Astrocyte (in vitro differentiated cells and primary cell): Measurements from ENCODE around the gene DBP. TPM values are rescaled to one million over a fixed set of nuclear protein-coding genes. Genes with fewer than 3 reads are reported as not detected.

Experiments used
- DNase-seq: peaks from one replicate; pipeline ENCODE4 v3.0.0-alpha.2; 2010; ENCODE audit warnings: low read depth
- FAIRE-seq: peaks from 2 replicates; lab custom pipeline; 2011; peaks lifted over from hg19 to GRCh38; lab: Jason Lieb, UNC
- H2AFZ ChIP-seq: 2 replicates; pipeline ENCODE4 v1.6.0; 2012; ENCODE audit warnings: low read depth, low read length, inconsistent platforms
- H3K27ac ChIP-seq: 2 replicates; pipeline ENCODE4 v1.5.1; 2011; ENCODE audit warnings: low read depth, low read length, inconsistent platforms
- H3K27me3 ChIP-seq: 2 replicates; pipeline ENCODE4 v1.6.0; 2011; ENCODE audit warnings: low read length, inconsistent platforms; ENCODE audit not compliant: insufficient read depth
- H3K36me3 ChIP-seq: 2 replicates; pipeline ENCODE4 v1.5.1; 2011; ENCODE audit warnings: low read length, inconsistent platforms; ENCODE audit not compliant: insufficient read depth
- H3K4me1 ChIP-seq: 2 replicates; pipeline ENCODE4 v1.5.1; 2011; ENCODE audit warnings: low read length, inconsistent platforms; ENCODE audit not compliant: insufficient read depth
- H3K4me2 ChIP-seq: 2 replicates; pipeline ENCODE4 v1.6.0; 2012; ENCODE audit warnings: low read length, inconsistent platforms
- H3K4me3 ChIP-seq: 2 replicates; pipeline ENCODE4 v1.5.1; 2011; ENCODE audit warnings: low read depth, mild to moderate bottlenecking, low read length, inconsistent platforms; ENCODE audit not compliant: insufficient read depth
- H3K79me2 ChIP-seq: 2 replicates; pipeline ENCODE4 v1.6.0; 2012; ENCODE audit warnings: mild to moderate bottlenecking, low read length, inconsistent platforms; ENCODE audit not compliant: insufficient read depth
- H3K9ac ChIP-seq: 2 replicates; pipeline ENCODE4 v1.6.0; 2012; ENCODE audit warnings: mild to moderate bottlenecking, low read length, inconsistent platforms
- H3K9me3 ChIP-seq: 2 replicates; pipeline ENCODE4 v1.5.1; 2012; ENCODE audit warnings: low read depth, mild to moderate bottlenecking, low read length, inconsistent platforms; ENCODE audit not compliant: insufficient read depth
- H4K20me1 ChIP-seq: 2 replicates; pipeline ENCODE4 v1.6.0; 2012; ENCODE audit warnings: low read length, inconsistent platforms; ENCODE audit not compliant: insufficient read depth
- H3K27ac Mint-ChIP-seq: one replicate; pipeline ENCODE4 v1.8.0; 2021; ENCODE audit warnings: mild to moderate bottlenecking, mixed read lengths; ENCODE audit not compliant: unreplicated experiment
- H3K27me3 Mint-ChIP-seq: one replicate; pipeline ENCODE4 v1.8.0; 2021; ENCODE audit warnings: low read depth, mixed read lengths; ENCODE audit not compliant: unreplicated experiment
- H3K36me3 Mint-ChIP-seq: one replicate; pipeline ENCODE4 v1.8.0; 2021; ENCODE audit warnings: low read depth, mixed read lengths; ENCODE audit not compliant: unreplicated experiment
- H3K4me1 Mint-ChIP-seq: one replicate; pipeline ENCODE4 v1.8.0; 2021; ENCODE audit warnings: low read depth, mixed read lengths; ENCODE audit not compliant: unreplicated experiment
- H3K4me3 Mint-ChIP-seq: one replicate; pipeline ENCODE4 v1.8.0; 2021; ENCODE audit warnings: mild to moderate bottlenecking, moderate library complexity, mixed read lengths; ENCODE audit not compliant: unreplicated experiment
- H3K9me3 Mint-ChIP-seq: one replicate; pipeline ENCODE4 v1.8.0; 2021; ENCODE audit warnings: mild to moderate bottlenecking, mixed read lengths; ENCODE audit not compliant: unreplicated experiment
- CTCF ChIP-seq: IDR thresholded peaks from 2 replicates; pipeline ENCODE4 v1.5.1; 2011; ENCODE audit warnings: low read depth, mild to moderate bottlenecking, inconsistent platforms, low read length, moderate library complexity; ENCODE audit not compliant: insufficient read depth
- EZH2 ChIP-seq: IDR thresholded peaks from 2 replicates; pipeline ENCODE4 v1.6.1; 2012; ENCODE audit warnings: mild to moderate bottlenecking, low read length, inconsistent platforms; ENCODE audit not compliant: insufficient read depth
- total RNA-seq: library from RNA; stranded (reverse); gene quantifications from 2 replicates; pipeline ENCODE4 v1.2.1, GENCODE V29; 2021

The DBP gene
- total RNA-seq, 1 donor from 2014 or later: 1.2 TPM

- Histone ChIP-seq H3K79me2 (no peaks in the 10 kb centered on the region), H3K9me3 (no peaks in the 10 kb centered on the region), H3K36me3 (no peaks in the 10 kb centered on the region), H3K4me2 (no peak overlapping the region), H3K4me1 (peaks cover 8% of the 10 kb centered on the region), H4K20me1 (no peaks in the 10 kb centered on the region), H3K9ac (no peak overlapping the region), H3K27me3 (no peaks in the 10 kb centered on the region), H2AFZ (no peak overlapping the region), H3K27ac (no peak overlapping the region), H3K4me3 (no peak overlapping the region)
- H3K4me1 Mint-ChIP-seq: peaks cover 4% of the 10 kb centered on the region
- peaks cover 3% of the 10 kb centered on the region for H3K27me3 Mint-ChIP-seq
- H3K4me3 Mint-ChIP-seq: no peak overlapping the region
- no peaks in the 10 kb centered on the region for H3K9me3 Mint-ChIP-seq
- FAIRE-seq (no peak), DNase-seq (no peak)
- TF ChIP-seq CTCF (no peak), EZH2 (no peak)
- peaks cover 2% of the 10 kb centered on the region for H3K36me3 Mint-ChIP-seq
- no peak overlapping the region for H3K27ac Mint-ChIP-seq
Observed at GRCh38 chr19:48661711-48662090, 24.5 kb upstream of the DBP start.

GRCh38 chr19:48660852-48661710, 23.9 kb upstream of the DBP start:
- Mint-ChIP-seq H3K9me3 (no peaks in the 10 kb centered on the region), H3K36me3 (peaks cover 2% of the 10 kb centered on the region), H3K4me3 (no peak overlapping the region), H3K4me1 (peaks cover 6% of the 10 kb centered on the region), H3K27ac (no peak overlapping the region), H3K27me3 (peaks cover 3% of the 10 kb centered on the region)
- H3K36me3 ChIP-seq: no peaks in the 10 kb centered on the region
- no peaks in the 10 kb centered on the region for H3K79me2 ChIP-seq
- H3K4me1 ChIP-seq: peaks cover 11% of the 10 kb centered on the region
- DNase-seq: peak; percentile 81
- H4K20me1 ChIP-seq: no peaks in the 10 kb centered on the region
- H3K4me3 ChIP-seq: no peak overlapping the region
- H3K27ac ChIP-seq: no peak overlapping the region
- no peak overlapping the region for H3K9ac ChIP-seq
- TF ChIP-seq CTCF (no peak), EZH2 (no peak)
- H3K4me2 ChIP-seq: peak overlapping the region; percentile 39
- H3K9me3 ChIP-seq: no peaks in the 10 kb centered on the region
- peak; percentile 70 for FAIRE-seq
- peak overlapping the region; percentile 36 for H2AFZ ChIP-seq
- H3K27me3 ChIP-seq: no peaks in the 10 kb centered on the region

- peaks cover 2% of the 10 kb centered on the region for H3K36me3 Mint-ChIP-seq
- FAIRE-seq (no peak), DNase-seq (no peak)
- Histone ChIP-seq H3K4me3 (no peak overlapping the region), H3K4me1 (peaks cover 11% of the 10 kb centered on the region), H3K9me3 (no peaks in the 10 kb centered on the region), H4K20me1 (no peaks in the 10 kb centered on the region), H3K9ac (no peak overlapping the region), H3K27ac (no peak overlapping the region), H3K36me3 (no peaks in the 10 kb centered on the region), H2AFZ (no peak overlapping the region), H3K79me2 (no peaks in the 10 kb centered on the region), H3K4me2 (no peak overlapping the region), H3K27me3 (no peaks in the 10 kb centered on the region)
- TF ChIP-seq EZH2: no peak
- TF ChIP-seq CTCF: no peak
- no peak overlapping the region for H3K27ac Mint-ChIP-seq
- no peaks in the 10 kb centered on the region for H3K9me3 Mint-ChIP-seq
- H3K4me1 Mint-ChIP-seq: peaks cover 6% of the 10 kb centered on the region
- peaks cover 3% of the 10 kb centered on the region for H3K27me3 Mint-ChIP-seq
- no peak overlapping the region for H3K4me3 Mint-ChIP-seq
Observed at GRCh38 chr19:48659768-48660167, 22.6 kb upstream of the DBP start.
